Central memory CD4-positive, alpha-beta T cell (primary cell): ENCODE results near the gene PRR13.
"Not testable (repeated sequence)": the region's sequence is repeated elsewhere in the genome, so short reads cannot be mapped to it uniquely, and the experiment has no call there.

Experiments used
- DNase-seq: peaks from one replicate; pipeline ENCODE4 v3.0.0; 2022
- total RNA-seq, 3 experiments: gene quantifications; one replicate each; lab custom pipeline; 2026; lab: John Stamatoyannopoulos, UW

Gene PRR13
- total RNA-seq: 36.1 to 44.4 (median 41.0) reads per million in 3 experiments

DNA sequence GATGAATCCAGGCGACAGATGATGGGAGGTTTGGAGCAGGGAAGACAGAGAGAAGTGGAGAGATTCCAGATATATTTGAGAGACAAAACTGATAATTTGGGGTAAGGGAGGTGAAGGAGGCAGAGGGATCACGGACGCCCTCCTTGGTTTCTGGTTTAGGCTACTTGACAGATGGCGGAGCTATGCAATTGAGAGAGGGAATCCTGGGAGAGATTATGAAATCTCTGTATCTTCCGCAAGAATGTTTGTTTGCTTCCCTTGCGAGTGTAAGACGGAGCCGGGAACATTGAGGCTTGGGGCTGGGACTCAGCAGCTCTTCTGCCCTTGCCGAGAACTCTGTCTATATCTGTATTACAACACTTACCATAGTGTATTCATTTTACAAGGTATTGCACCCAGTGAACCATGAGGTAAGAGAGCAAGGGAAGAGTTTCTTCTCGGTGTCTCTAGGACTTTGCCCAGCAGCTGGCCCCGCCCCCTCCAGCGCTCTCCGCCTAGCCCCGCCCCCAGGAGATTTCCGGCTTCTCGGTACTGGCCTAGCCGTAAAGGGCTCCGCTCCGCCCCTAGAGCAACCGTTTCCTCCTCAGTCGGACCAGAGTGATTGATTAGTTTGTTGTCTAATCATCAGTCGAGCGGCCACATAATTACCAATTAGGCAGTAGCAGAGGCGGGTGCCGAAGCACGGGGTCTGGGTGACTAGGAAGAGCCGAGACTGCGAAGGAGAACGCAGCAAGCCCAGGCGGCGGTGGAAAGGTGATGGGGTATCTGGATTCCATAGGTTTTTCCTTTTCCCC is at the start of gene PRR13:
TSS of gene PRR13 (plus strand) at position 695 of the 794 bp plus-strand sequence. CDS start 981 bp downstream, outside the sequence.
- DNase-seq: peak; percentile 97

GRCh38 chr12:53399896-53400295 is 41.6 kb upstream of the PRR13 start:
- no peak for DNase-seq

DNA sequence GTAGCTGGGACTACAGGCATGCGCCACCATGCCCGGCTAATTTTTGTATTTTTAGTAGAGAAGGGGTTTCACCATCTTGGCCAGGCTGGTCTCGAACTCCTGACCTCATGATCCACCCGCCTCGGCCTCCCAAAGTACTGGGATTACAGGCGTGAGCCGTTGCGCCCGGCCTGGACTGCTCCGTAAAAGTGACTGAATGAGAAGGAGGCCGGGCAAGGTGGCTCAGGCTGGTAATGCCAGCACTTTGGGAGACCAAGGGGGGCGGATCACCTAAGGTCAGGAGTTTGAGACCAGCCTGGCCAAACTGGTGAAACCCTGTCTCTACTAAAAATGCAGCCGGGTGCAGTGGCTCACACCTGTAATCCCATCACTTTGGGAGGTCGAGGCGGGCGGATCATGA is 39.2 kb upstream of the PRR13 start:
- DNase-seq: not testable (repeated sequence)

DNA sequence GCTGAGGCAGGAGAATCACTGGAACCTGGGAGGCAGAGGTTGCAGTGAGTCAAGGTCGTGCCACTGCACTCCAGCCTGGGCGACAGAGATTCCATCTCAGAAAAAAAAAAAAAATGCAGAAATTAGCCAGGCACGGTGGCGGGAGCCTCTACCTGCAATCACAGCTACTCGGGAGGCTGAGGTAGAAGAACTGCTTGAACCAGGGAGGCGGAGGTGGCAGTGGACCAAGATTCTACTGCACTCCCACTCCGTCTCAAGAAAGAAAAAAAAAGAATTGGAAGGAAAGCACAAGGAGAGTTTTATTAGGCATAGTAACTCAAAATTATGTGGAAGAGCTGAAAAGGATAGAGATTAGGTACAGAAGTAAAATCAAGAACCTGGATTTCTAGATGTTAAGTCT is 38.7 kb upstream of the PRR13 start:
- DNase-seq: no peak

DNA sequence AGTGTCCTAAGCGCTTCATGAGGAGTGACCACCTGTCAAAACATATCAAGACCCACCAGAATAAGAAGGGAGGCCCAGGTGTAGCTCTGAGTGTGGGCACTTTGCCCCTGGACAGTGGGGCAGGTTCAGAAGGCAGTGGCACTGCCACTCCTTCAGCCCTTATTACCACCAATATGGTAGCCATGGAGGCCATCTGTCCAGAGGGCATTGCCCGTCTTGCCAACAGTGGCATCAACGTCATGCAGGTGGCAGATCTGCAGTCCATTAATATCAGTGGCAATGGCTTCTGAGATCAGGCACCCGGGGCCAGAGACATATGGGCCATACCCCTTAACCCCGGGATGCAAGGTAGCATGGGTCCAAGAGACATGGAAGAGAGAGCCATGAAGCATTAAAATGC is 30.6 kb upstream of the PRR13 start:
- no peak for DNase-seq

- no peak for DNase-seq
Measured at GRCh38 chr12:53413485-53414204, 27.9 kb upstream of the PRR13 start.

- DNase-seq: no peak
Measured at GRCh38 chr12:53414756-53415417, 26.6 kb upstream of the PRR13 start.

- DNase-seq: not testable (repeated sequence)
Measured at GRCh38 chr12:53415752-53416389, 25.7 kb upstream of the PRR13 start.

DNA sequence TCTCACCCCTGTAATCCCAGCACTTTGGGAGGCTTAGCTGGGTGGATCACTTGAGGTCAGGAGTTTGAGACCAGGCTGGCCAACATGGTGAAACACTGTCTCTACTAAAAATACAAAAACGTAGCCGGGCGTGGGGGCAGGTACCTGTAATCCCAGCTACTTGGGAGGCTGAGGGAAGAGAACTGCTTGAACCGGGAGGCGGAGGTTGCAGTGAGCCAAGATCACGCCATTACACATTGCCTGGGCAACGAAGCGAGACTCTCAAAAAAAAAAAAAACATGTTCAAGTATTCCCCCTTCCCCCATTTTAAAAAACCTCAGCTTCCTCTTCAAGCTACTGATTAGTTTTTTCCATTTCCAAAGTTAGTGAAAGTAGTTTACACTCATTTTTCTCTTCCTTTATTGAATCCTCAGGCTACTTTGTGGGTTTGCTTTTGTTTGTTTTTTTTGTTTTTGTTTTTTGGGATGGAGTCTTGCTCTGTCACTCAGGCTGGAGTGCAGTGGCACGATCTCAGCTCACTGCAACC is 24.2 kb upstream of the PRR13 start:
- DNase-seq: not testable (repeated sequence)

GRCh38 chr12:53418221-53418620 is 23.3 kb upstream of the PRR13 start:
- no peak for DNase-seq

GRCh38 chr12:53419756-53420155 is 21.8 kb upstream of the PRR13 start:
- DNase-seq: no peak

GRCh38 chr12:53422247-53422646 is 19.3 kb upstream of the PRR13 start:
- not testable (repeated sequence) for DNase-seq

DNA sequence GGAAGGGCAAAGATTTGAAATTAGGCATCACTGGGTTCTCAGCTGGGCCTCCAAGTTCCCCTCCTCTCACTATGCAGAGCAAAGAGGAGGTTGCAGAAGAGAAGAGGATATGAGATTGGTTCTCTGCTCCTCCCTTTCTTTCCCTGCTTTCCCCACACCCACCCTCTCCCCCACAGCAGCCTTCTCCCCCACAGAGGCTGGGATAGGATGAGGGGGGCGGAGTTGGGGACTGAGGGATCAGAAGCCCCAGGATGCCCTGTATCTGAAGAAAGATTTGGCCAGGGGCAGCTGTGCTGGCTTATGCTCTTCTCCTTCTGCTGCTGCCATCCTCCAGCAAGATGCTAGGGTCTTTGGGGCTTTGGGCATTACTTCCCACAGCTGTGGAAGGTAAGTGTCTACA is 17.9 kb upstream of the PRR13 start, which contains the start of gene AMHR2:
TSS of gene AMHR2 (plus strand) at position 259 of the 400 bp plus-strand sequence. CDS start at position 339, 80 bp downstream.
- DNase-seq: no peak

DNA sequence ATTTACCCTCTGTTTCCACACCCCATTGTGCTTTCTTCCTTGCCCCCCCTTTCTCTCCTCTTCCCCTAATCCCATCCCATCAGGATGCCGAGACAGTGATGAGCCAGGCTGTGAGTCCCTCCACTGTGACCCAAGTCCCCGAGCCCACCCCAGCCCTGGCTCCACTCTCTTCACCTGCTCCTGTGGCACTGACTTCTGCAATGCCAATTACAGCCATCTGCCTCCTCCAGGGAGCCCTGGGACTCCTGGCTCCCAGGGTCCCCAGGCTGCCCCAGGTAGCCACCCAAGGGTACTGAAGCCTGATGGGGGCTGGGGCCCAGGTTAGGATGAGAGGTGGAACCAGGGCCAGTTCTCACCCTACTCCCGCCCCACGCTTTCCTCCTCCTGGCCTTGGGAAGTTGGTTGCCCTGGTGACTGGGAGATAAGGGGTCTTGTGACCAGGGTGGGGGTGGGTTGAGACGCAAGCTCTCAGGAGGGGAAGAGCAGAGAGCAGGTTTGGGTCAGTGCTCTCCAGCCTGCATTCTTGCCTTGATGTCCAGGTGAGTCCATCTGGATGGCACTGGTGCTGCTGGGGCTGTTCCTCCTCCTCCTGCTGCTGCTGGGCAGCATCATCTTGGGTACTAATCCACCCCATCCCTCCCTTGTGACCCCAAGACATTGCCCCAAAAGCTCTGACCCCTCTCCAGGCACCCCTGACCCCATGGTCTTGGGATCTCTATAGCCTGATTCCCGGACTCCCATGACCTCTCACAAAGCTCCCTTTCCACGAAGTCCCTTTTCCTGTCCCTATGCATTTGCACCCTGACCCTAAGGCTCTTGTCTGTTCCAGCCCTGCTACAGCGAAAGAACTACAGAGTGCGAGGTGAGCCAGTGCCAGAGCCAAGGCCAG is 16.7 kb upstream of the PRR13 start:
- DNase-seq: no peak

GRCh38 chr12:53425515-53426150 is 15.9 kb upstream of the PRR13 start:
- no peak for DNase-seq

DNA sequence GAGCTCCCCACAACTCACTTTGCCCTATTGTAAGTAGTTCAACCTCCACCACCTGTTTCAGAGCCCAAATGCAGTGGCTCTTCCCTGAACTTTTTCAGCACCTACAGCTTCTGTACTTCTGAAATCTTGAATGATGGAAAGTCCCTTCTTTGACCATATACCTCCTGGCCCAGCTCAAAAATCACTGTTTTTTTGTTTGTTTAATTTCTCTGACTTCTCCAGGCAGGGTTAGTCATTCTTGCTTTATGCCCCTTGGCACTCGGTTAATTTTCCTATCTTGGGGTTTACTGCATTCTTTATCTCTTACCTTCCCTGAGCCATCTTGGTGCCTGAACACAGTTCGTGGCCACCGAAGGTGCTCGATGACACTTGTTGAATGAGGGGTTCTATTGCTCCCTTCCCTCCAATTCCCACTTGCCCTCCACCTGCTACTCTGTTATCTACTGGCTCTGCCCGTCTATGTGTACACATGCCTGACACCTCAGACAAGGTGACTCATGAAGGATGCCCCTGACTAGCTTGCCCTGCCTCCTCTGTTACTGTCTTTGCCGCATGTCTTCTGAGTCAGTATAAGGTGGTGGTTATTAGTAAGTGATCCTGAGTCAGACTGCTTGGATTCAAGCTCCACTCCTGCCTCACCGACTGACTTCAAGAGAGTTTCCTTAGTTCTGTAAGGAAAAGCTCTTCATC is 13.5 kb upstream of the PRR13 start:
- no peak for DNase-seq

DNA sequence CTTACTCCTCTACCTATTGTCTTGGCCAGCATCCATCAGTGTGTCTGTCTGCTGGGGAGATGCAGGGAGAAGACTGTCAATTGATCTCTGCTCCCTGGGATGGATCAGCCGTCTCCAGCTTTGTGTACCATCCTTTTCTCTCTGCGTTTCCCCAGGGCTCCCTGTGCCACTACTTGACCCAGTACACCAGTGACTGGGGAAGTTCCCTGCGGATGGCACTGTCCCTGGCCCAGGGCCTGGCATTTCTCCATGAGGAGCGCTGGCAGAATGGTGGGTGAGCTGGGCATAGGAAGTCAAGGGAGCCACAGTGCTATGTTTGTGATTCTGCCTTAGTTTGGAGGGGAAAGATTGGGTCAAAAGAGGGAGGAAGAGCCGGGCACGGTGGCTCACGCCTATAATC is 12.8 kb upstream of the PRR13 start:
- DNase-seq: no peak

DNA sequence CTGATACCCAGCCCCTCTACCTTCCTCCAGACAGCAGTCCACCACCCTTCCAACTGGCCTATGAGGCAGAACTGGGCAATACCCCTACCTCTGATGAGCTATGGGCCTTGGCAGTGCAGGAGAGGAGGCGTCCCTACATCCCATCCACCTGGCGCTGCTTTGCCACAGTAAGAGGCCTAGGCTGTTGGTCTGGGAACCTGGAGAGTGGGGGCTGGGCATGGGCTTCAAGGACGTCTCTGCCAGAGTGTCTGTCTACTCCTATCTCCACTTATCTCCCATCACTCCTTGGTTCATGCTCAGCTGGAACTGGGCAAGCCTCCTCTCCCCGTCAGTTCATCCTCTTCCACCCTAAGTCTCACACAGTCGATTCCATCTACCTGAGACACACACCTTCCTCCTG is 11.4 kb upstream of the PRR13 start:
- no peak for DNase-seq

- no peak for DNase-seq
Measured at GRCh38 chr12:53431187-53431586, 10.3 kb upstream of the PRR13 start.

- not testable (repeated sequence) for DNase-seq
Measured at GRCh38 chr12:53435326-53435725, 6.2 kb upstream of the PRR13 start.
